ENCODE results near the gene DCAF4.

DNA sequence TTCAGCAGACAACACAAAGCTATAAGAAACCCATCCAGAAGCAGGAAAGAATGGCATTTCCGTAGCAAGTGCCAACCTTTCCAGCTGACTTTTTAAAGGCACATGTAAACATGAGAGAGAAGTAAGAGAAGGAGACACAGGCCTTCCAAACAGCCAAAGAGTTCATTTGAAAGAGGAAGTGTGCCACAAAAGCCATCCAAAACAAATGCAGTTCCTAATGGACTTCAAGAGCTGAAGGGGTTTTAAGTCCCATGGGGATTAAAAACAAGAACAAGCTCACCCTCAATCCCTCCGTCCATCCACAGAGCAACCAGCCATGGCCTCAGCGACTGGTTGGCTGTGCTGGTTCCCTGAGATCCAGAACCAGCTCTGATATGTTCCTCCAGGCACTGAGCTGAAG, 27.8 kb upstream of the DCAF4 start:
- TF ChIP-seq, protein P1, sequence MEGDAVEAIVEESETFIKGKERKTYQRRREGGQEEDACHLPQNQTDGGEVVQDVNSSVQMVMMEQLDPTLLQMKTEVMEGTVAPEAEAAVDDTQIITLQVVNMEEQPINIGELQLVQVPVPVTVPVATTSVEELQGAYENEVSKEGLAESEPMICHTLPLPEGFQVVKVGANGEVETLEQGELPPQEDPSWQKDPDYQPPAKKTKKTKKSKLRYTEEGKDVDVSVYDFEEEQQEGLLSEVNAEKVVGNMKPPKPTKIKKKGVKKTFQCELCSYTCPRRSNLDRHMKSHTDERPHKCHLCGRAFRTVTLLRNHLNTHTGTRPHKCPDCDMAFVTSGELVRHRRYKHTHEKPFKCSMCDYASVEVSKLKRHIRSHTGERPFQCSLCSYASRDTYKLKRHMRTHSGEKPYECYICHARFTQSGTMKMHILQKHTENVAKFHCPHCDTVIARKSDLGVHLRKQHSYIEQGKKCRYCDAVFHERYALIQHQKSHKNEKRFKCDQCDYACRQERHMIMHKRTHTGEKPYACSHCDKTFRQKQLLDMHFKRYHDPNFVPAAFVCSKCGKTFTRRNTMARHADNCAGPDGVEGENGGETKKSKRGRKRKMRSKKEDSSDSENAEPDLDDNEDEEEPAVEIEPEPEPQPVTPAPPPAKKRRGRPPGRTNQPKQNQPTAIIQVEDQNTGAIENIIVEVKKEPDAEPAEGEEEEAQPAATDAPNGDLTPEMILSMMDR (conservative IDR thresholded peaks at IDR 0.05 in 1 of 2, IDR thresholded peaks at IDR 0.05 in 1 of 2; ENCODE audit: low read depth in 1 of 2, low read length in 2 of 2): no peak
- TF ChIP-seq EZH2 (IDR thresholded peaks at IDR 0.05; ENCODE audit: low read length, missing control alignments): no peak
